Vagina (tissue), 2 donors: ENCODE measurements around the gene GATB.

Source experiments
- CTCF ChIP-seq, 3 experiments: fragments of 450-650 bp in 2 of 3; fragments of 200-600 bp in 1 of 3; sonication (generic) in 1 of 3; IDR thresholded peaks; one replicate each; pipeline ENCODE4 v1.5.1; 2017 to 2019; ENCODE audit warnings: antibody characterized with exemption in 3 of 3, mild to moderate bottlenecking in 2 of 3, moderate library complexity in 2 of 3
- POLR2AphosphoS5 ChIP-seq, 2 donors: sonication (generic); formaldehyde crosslinking; IDR thresholded peaks; one replicate each; pipeline ENCODE4 v1.9.0; 2017; ENCODE audit warnings: antibody characterized with exemption in 2 of 2, mild to moderate bottlenecking in 2 of 2, low read depth in 1 of 2; ENCODE audit not compliant: insufficient read depth in 1 of 2

DNA sequence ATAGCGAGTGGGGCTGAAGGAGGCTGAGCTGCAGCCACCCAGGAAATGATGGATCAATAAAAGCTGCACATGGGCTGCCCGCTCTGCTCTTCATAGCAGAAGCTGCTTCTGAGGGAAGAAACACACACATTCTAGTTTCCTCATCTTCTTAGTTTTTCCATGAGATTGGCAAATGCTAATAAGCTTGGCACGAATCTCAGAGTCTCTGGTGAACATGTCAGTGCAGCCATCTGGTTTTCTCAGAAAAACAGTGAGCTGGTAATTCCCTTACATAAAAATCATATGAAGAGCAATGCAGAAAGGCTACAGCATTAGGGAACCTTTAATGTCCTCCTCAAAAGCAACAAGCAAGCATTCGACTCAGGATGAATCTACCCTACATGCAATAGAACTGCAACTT lies 69.9 kb downstream of the GATB start:
- TF ChIP-seq CTCF (IDR thresholded peaks at IDR 0.05) = no peak
- TF ChIP-seq POLR2AphosphoS5 (IDR thresholded peaks at IDR 0.05; ENCODE audit: insufficient read depth in 1 of 2, low read depth in 1 of 2) = no peak
